Endothelial cell of umbilical vein (primary cell): ENCODE results near the gene PLPP3.

Experiments
- CTCF ChIP-seq, 2 donors: IDR thresholded peaks; 1 replicate in 1 of 2; 2 replicates in 1 of 2; pipeline ENCODE4 v1.5.1; 2011; ENCODE audit warnings: low read length in 2 of 2, mild to moderate bottlenecking in 2 of 2, moderate library complexity in 2 of 2, control low read depth in 1 of 2, inconsistent platforms in 1 of 2, low read depth in 1 of 2; ENCODE audit not compliant: insufficient read depth in 1 of 2; ENCODE audit errors: extremely low read depth in 1 of 2
- EZH2 ChIP-seq: IDR thresholded peaks from 2 replicates; pipeline ENCODE4 v1.6.1; 2012; ENCODE audit warnings: borderline replicate concordance, low read depth, mild to moderate bottlenecking, moderate library complexity, low read length, inconsistent platforms; ENCODE audit not compliant: severe bottlenecking
- GATA2 ChIP-seq: IDR thresholded peaks from 2 replicates; pipeline ENCODE4 v1.7.0; 2011; ENCODE audit warnings: low read depth, mild to moderate bottlenecking, moderate library complexity, mixed read lengths, low read length; ENCODE audit not compliant: insufficient read length, insufficient read depth
- MAX ChIP-seq: IDR thresholded peaks from 2 replicates; pipeline ENCODE4 v1.6.1; 2011; ENCODE audit not compliant: insufficient read depth, insufficient read length
- POLR2A ChIP-seq: IDR thresholded peaks from 2 replicates; pipeline ENCODE4 v1.6.1; 2012; ENCODE audit warnings: low read depth, mild to moderate bottlenecking, control low read depth, low read length
- POLR2AphosphoS5 ChIP-seq: IDR thresholded peaks from 2 replicates; pipeline ENCODE4 v1.6.1; 2012; ENCODE audit warnings: low read depth, mild to moderate bottlenecking, control low read depth, low read length, moderate library complexity; ENCODE audit not compliant: insufficient read depth

GRCh38 chr1:56478734-56479133 lies 100.6 kb downstream of the PLPP3 start:
- TF ChIP-seq CTCF (IDR thresholded peaks at IDR 0.05; ENCODE audit: extremely low read depth in 1 of 2, insufficient read depth in 1 of 2, low read depth in 1 of 2, low read length in 2 of 2) (no peak), POLR2A (no peak), POLR2AphosphoS5 (no peak), EZH2 (no peak), GATA2 (no peak), MAX (no peak)
